HG03439 (cell line): Measurements from ENCODE around the gene HEMGN.
"Not testable (repeated sequence)": the region's sequence is repeated elsewhere in the genome, so short reads cannot be mapped to it uniquely, and the experiment has no call there.

Experiments used
- ATAC-seq: cut with Tn5 transposase; IDR thresholded peaks from one replicate; pipeline ENCODE4 v1.9.1; 2021; ENCODE audit warnings: mild to moderate bottlenecking, moderate library complexity; ENCODE audit not compliant: unreplicated experiment

Gene HEMGN

DNA sequence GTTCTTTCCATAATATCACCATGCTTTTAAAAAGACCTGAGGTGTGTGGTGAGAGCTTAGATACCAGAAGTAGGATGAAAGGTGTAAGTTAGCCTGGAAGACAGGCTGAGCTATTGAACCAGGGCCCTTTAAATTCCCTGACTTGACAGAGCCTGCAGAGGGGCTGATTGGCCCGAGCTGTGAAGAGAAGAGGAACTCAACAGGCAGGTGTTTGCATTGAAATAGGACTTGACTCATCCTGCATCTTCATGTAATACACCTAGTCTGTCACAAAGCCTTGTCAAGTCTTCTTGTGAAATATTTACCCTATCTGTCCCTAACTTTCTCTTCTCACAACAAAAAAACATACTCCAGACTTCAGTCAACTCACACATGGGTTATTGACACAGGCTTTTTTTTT is 28.5 kb upstream of the HEMGN start:
- no peak for ATAC-seq

DNA sequence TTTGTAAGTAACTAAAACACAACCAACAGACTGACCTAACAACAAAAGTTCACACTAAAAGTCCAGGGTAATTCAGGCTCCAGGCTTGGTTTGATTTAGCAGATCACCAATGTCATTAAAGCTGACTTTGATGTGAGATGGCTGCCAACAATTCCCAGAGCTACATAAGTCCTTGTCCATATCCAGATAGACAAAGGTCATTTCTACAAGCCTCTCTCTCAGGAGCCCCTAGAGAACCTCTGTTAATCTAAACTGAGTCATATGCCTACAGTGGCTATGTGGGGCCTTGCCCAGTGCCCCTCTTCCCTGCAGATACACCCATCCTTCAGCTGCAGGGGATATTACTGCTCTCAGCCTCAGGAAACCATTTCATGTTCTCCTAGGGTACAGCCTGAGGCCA is 26.9 kb upstream of the HEMGN start:
- no peak for ATAC-seq

DNA sequence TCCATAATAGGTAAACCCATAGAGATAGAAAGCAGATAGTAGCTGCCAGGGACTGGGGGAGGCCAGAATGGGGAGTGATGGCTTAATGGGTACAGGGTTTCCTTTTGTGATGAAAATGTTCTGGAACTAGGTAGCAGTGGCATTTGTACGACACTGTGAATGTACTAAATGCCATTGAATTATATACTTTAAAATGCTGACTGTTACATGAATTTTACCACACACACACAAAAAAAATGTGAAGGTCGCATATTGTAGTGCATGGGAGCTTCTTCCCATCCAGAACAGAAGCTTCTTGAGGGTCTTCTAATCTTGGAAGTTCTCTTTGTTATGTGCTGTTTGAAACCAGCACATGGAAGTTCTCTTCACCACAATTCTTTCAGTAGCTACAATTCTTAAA is 25.3 kb upstream of the HEMGN start:
- no peak for ATAC-seq

DNA sequence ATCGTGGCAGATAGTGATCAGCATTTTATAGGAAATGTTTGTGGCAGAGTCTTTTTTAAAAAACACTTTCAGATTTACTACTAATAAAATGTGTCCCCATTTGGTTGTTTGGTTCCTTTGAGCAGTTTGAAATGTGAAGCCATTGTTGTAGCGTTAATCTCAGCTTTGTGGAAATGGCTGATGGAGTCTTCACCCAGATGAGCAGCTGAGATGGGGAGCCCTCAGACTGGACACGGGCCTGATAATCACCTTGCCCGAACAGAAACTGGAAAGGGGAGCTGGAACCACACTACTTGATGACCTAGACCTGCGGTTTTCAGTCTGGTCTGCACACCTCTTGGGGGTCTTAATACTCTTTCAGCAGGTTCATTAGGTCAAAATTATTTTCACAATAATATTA is 24.6 kb upstream of the HEMGN start:
- ATAC-seq: no peak

DNA sequence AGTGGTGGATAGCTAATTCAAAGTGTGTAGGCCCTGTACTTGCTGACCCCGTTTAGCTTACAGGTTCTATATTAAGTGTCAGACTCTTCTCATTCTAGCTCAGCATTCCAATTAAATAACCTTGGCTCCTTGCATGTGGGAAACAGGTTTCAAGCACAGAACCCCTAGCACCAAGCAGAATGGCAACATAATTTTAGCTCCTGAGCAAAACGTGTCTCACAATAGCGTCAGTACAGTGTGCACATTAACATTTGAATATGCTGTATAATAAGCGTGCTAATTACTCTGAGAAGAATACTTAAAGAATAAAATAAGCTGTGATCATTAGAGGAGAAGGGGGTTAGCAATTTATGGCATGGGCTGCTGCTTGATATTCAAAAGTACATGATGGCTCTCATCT is 24.2 kb upstream of the HEMGN start:
- ATAC-seq: no peak

DNA sequence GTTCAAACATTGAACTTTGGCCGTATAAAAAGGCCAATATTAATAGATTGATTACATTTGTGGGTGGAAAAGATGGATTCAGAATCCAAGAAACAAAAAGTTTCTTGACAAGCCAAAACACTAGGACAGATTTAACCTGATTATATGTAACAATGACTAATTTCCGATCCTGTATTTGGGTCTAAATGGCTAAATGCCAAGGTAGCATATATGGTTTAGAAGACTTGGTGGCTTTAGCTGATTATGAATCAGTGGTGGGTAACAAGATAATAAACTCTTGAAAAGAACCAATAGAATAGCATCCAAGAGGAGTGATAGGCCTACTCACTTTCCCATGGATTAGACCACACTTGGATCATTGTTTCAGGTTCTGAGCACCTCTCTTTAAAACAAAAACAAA is 23.4 kb upstream of the HEMGN start:
- ATAC-seq: no peak

DNA sequence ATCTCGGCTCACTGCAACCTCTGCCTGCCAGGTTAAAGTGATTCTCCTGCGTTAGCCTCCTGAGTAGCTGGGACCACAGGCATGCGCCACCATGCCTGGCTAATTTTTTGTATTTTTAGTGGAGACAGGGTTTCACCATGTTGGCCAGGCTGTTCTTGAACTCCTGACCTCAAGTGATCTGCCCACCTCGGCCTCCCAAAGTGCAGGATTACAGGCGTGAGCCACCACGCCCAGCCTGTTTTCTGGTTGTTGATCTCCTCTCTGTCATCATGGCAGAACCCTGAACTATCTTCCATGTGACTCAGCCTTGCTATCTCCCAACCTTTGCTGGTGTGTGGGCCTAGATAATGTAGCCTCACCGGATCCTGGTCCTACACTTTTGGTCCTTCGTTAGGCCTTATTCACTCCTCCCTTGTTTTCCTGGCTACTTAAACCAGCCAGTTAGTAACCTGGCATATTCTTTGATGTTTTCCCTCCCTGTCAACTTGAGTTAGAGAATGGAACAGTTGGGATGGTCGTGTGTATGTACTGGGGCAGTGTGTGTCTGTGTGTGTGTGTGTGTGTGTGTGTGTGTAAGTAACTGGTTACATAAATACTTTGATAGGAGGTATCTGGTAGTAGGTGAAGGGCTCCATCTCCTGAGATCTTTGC is 22.8 kb upstream of the HEMGN start:
- ATAC-seq: not testable (repeated sequence)

DNA sequence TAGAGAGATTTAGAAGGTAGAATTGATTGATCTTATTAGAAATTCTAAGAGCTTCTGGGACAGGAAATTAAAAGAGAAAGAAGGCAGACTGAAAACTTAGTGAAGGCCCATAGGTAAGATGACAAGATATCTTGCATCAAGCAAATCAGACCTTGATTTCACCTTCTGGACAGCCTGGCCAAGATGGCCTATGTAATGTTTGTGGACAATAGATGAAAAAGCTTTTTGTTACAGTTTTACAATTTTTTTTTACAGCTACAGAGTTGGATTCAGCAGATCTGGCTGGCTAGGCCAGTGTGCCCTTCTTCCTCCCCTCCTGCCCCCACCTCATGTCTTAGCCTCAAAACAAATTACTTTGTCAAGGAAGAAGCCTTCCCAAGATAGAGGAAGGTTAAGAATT is 21.6 kb upstream of the HEMGN start:
- no peak for ATAC-seq

DNA sequence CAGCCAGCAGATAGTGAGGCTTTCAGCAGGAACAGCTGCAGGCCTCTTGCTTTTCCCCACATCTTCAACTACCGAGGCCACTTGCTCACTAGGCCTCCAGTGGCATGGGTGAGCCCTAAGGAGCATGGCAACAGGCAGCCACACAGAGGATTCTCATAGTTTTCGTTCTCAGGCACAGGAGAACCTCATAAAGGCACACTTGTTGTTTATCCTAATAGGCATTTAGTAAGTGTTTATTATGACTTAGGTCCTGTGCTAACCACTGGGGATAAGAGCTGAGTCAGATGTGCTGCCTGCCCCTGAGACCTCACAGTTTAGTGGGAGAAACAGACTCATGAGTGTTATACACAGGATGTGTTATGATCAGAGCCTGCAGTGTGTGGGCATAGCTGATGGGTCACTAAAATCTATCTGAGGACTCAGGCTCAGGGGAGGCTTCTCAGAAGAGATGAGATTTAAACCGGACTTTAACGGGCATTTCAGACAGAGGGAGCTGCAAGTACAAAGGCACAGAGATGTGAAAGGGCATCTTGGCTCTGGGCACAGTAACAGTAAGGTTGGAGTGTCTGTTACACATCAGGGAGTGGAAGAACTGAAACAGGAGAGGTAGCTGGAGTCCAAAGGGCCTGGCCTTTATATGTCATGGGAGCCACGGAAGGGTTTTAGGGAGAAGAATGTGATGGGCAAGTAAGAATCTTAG is 21.0 kb upstream of the HEMGN start:
- no peak for ATAC-seq

DNA sequence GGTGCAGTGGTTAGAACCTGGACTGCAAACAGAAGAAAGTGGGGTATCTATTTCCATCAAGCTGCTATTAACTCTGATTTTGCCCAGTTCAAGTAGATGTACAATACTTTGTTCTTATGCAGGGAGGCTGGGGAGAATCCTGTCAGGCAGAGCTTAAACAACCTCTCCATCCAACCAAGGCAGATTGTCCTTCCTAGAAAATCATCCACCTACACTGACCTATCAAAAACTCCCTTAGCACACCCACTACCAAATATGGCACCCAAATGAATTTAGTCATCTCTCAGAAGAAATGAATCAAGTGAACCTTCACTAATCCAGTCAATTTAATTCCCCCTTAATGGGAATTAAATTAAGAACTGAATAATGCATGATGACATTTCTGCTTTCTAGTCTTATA is 18.4 kb upstream of the HEMGN start:
- no peak for ATAC-seq

DNA sequence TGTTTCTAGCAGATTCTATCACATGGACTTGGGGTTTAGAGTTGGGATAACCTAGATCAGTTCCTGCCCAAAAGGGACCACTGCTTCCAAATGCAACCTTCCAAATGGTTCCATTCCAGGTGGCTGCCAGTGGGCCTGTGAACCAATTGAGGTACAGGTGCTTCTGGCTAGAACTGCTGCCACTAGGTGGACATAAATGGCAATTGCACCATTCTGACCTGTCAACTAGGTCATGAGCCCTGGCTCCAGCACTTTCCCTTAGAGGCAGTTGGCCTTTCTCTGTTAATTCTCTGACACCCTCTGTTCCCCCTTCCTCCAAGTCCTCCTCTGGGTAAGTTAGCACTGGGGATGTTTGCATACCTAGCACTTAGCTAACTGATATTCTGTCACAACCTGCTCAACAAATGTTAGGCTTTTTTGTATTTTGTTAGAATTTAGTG is 16.6 kb upstream of the HEMGN start:
- peak; percentile 59 for ATAC-seq

DNA sequence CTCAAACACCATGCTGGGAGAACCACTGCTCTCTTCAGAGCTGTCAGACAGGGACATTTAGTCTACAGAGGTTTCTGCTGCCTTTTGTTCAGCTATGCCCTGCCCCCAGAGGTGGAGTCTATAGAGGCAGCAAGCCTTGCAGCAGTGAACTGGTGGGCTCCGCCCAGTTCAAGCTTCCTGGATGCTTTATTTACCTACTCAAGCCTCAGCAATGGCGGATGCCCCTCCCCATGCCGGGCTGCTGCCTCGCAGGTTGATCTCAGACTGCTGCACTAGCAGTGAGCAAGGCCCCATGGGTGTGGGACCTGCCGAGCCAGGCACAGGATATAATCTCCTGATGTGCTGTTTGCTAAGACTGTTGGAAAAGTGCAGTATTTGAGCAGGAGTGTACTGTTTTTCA is 12.9 kb upstream of the HEMGN start:
- not testable (repeated sequence) for ATAC-seq

DNA sequence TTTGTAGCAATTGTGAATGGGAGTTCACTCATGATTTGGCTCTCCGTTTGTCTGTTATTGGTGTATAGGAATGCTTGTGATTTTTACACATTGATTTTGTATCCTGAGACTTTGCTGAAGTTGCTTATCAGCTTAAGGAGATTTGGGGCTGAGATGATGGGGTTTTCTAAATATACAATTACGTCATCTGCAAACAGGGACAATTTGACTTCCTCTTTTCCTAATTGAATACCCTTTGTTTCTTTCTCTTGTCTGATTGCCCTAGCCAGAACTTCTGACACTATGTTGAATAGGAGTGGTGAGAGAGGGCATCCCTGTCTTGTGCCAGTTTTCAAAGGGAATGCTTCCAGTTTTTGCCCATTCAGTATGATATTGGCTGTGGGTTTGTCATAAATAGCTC is 9.1 kb upstream of the HEMGN start:
- not testable (repeated sequence) for ATAC-seq

DNA sequence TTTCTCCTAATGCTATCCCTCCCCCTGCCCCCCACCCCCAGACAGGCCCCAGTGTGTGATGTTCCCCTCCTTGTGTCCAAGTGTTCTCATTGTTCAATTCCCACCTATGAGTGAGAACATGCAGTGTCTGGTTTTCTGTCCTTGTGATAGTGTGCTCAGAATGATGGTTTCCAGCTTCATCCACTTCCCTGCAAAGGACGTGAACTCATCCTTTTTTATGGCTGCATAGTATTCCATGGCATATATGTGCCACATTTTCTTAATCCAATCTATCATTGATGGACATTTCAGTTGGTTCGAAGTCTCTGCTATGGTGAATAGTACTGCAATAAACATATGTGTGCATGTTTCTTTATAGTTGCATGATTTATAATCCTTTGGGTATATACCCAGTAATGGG is 7.5 kb upstream of the HEMGN start:
- ATAC-seq: not testable (repeated sequence)

DNA sequence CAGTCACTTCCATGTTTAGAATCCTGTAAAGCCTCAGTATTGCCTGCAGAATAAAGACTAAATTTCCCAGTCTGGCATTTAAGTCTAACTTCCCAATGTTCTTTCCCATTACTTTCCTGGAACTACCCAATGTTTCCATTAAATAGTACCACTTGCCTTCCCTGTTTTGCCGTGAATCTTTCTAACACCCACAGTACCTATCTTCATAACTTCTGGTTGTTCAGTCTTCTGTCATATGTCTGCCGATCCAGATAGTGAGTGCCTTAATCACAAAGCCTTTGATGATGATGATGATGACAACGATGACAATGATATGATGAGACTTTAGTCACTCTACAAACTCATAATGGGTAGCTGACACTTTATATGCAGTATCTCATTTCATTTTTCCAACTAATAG is 6.6 kb upstream of the HEMGN start:
- ATAC-seq: no peak

DNA sequence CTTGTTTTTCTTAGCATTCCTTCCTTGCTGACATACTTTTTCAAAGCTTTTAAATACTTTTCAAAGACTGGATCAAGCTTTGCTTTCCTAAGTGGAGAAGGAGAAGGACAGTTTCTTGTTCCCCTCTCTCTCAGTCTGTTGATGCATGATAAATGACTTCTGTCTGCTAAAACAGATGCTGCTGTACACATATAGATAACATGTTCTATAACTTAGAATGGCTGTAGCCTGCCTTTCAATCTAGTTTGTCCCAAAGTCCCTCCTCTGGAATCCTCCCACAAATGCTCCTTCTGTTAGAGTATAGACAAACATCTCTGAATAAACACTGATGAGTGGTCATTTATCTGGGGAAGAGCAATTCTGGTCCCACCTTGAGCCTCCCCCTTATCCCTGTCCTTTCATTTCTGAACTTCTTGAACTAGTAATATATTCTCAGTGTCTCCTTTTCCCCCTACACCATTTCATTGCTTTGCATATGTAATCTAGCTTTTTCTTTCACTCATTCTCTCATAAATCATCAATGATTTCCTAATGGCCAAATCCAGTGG is 5.4 kb upstream of the HEMGN start:
- ATAC-seq: no peak

DNA sequence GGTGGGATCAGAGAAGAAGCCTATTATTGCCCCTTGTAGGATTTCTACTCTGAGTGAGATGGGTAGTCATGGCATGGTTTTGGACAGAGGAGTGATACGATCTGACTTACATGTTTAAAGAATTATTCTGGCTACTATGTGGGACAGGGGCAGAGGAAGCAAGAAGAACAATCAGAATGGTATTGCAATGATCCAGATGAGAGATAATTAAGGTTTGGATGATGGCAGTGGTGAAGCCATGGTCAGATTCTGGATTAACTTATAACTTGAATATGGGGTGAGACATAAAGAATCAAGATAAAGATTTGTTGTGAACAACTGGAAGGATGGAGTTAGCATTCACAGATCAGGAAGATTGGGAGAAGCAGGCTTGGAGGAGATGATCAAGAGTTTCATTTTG is 3.4 kb upstream of the HEMGN start:
- ATAC-seq: no peak

DNA sequence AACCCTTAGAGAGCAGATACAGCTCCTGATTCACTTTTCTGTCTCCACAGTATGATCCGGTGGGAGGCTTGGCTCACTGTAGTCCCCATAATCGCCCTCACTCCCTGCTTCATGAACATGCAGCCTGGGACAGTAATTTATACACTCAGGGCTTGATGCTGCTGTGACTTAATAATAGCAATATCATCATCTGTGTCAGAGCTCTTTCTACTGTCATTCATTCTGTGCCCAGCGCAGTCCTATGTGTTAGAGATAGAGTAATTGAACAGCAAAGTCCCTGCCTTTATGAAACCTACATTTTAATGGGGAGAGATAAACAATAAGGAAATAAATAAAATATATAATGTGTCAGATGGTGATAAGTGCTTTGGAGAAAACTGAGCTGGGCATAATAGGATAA is 2.8 kb upstream of the HEMGN start:
- ATAC-seq: no peak

DNA sequence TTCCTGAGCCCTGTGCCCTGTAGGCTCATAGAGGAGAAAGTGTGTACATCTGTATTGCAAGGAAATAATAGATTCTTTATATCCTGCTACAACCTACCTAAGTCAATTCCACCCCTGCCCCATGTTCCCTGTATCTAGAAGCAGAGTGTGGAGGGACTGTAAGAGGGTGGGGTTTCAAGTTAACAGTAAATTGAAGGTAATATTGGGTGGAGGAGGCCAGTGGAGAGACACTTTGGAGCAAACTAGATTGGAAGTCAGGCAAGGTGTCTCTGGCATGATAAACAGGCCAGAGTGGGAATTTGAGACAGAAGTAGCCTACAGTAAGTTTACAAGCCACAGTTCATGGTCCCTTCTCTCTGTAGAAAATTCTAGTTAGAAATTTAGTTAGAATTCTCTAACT is 2.3 kb upstream of the HEMGN start:
- no peak for ATAC-seq

DNA sequence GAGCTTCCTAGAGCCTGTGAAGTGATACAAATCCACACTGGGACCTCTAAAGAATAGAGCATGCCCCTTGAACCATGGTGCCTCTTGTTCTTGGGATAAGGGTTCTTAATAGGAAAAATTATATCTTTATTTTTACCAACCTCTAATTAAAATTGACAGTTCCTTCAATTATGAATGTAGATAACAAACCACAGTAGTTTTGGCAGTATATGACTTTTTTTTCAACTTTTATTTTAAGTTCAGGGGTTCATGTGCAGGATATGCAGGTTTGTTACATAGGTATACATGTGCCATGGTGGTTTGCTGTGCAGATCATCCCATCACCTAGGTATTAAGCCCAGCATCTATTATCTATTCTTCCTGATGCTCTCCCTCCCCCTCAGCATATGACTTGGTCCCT is 974 bp downstream of the HEMGN start:
- no peak for ATAC-seq

DNA sequence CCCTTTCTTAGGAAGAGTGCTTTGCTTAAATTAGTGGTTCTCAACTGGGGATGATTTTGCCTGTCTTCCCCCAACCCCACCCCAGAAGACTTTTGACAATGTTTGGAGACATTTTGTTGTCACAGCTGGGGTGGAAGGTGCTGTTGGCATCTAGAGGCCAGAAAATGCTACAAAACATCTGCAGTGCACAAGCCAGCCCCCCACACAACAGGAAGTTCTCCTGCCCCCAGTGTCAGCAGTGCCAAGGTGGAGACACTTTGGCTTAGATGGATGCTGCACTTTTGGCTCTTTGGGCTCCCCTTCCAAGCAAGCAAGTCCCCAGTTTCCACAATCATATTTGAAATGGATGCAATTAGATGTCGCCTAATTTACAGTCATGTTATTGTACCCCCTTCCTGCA is 2.7 kb downstream of the HEMGN start:
- ATAC-seq: no peak

DNA sequence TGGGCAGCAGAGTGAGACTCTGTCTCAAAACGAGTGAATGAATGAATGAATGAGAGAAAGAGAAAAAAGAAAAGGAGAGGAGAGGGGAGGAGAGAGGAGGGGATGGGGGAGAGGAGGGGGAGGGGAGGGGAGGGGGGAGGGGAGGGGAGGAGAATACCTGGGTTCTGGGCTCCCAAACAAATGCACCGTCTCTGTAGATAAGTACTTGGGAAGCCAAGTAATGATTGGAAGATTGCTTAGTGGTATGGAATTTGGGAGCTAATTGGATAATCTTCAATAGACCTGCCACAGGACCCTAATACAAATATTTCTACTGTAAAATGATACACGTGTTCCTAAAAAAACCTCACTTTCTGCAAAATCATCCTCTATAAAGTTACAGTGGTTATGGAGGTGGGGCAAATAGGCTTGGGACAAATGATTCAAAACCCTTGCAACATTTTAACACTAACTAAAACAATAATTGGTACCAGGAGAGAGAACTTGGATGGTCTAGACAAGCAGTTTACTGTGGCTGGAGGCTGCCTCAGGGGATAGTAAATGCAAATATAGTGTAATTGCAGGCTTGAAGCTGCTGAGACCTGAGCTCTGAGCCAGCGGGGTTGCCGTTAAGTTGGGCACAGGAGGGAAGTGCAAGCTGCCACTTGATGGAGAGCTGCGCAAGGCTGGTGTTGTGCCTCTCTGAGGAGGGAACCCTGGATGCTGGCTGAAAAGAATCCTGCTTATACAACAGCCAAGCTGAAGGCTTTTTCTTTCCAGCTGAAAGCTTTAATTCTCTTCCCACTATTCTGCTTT is 3.5 kb downstream of the HEMGN start:
- no peak for ATAC-seq
